UCSD-AML1 (cell line): ENCODE measurements around the gene CDH13.

Experiments used
- DNase-seq: peaks from one replicate; lab custom pipeline; 2025; ENCODE audit not compliant: unreplicated experiment; lab: John Stamatoyannopoulos, UW

Gene CDH13

GRCh38 chr16:83205896-83206295 lies 579.1 kb downstream of the CDH13 start:
- DNase-seq, result no peak

DNA sequence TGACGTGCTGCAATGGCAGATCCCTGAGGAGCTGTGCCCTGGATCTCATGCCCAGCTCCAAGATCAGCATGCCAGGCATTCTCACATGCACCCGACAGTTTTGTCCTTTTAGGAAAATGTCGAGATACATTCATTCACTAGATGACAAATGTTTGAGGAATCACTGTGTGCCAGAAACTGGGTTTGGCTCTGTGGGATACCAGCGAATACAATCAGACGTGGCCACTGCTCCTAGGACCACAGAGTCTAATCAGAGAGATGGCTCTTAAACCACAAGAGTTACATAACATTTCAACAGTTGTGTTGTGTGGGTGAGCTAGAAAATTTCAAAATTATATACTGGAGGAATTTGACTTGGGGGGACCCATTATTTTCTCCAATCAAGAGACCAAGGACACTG lies 579.7 kb downstream of the CDH13 start:
- DNase-seq, result no peak

- DNase-seq, result no peak
Measured at GRCh38 chr16:83211711-83212110, 584.9 kb downstream of the CDH13 start.

DNA sequence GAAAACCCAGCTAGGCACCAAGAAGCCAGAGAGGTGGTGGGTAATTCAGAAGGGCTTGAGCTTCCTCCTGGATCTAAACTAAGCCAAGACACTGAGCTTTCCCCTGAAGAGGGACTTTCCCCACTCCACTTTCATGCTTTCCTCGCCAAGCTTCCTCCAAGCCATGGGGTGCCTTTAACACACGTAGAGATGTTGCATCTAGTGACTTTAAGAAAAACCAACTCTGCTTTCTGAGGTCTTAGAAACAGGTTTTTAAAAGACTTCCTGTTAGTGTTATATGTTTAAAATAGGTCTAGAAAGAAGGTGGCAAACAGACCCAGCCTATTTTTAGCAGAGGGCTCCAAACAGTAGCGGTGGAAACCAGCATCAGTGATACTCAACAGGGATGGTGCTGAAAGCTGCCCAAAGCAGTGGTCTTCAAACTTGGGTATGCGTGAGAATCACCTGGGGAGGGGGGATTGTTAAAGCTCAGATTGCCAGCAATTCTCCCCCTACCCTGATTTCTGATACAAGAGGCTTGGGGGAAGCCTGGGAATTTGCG lies 585.6 kb downstream of the CDH13 start:
- no peak for DNase-seq

GRCh38 chr16:83214671-83215070 lies 587.9 kb downstream of the CDH13 start:
- DNase-seq, result no peak

DNA sequence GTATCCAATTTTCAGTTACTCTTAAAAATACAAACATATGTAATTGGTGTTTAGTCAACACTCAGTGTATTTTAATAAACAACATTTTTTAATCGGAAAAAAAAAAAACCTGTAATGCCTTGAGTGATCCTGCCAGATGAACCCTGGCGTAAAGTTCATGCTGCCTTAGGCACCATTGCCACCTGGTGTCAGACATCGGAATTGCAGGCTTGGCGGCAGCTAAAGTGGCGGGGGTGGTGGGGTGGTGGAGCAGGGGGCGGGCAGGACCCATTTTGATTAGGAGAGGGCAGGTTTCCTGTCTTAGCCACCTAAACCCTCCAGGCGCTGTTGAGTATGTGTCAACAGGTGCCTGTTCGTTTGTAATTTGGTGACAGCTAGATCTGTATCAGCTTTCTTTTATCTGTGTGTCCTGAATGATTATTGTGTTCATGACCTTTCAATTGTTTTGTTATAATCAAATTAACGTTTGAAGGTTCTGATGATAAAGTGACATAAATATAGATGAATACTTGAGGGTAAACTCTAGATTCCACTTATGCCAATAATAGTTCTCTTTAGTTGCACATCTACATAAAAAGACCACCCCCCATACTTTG lies 588.7 kb downstream of the CDH13 start:
- peak; percentile 22 for DNase-seq

GRCh38 chr16:83219285-83219684 lies 592.5 kb downstream of the CDH13 start:
- DNase-seq, result no peak

GRCh38 chr16:83220066-83220465 lies 593.3 kb downstream of the CDH13 start:
- DNase-seq, result no peak

DNA sequence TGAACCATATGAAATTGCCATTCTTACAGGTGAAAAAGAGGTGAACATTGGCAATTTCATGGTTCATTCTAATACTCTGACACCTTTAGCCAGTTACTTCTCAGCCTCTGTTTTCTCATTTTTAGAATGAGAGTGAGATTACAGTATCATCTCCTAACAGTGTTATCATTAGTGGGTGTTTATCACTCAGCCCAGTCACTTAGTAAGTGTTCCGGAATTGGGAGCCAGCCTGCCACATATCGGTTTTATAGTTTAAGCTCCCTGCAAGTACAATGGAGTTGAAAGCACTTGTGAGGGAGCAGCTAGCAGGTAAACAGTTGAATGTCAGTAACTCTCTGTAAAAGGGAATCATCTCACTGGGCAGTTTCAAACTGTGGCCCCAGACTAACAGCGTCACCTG lies 597.9 kb downstream of the CDH13 start:
- no peak for DNase-seq

DNA sequence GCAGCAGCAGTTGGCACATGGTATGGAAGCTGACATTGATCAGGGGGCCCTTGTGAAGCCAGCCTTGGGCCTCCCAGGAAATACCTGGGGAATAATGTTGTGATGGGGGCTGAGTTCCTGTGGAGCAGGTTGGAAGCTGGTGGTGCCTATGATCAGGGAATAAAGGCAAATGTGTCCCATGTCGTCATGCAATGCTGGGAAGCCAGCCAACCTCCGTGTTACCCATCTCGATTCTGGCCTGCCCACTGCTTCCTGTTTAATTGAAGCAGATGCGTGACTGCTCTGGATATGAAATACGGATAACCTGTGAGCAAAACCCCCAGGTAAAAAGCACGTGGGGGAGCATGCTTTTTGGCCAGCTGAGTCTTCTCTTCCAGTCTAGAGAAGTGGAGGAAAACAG lies 600.6 kb downstream of the CDH13 start:
- no peak for DNase-seq

- DNase-seq, result no peak
Measured at GRCh38 chr16:83231729-83232128, 605.0 kb downstream of the CDH13 start.

- DNase-seq, result no peak
Measured at GRCh38 chr16:83233153-83233552, 606.4 kb downstream of the CDH13 start.

- no peak for DNase-seq
Measured at GRCh38 chr16:83238949-83239691, 612.4 kb downstream of the CDH13 start.

DNA sequence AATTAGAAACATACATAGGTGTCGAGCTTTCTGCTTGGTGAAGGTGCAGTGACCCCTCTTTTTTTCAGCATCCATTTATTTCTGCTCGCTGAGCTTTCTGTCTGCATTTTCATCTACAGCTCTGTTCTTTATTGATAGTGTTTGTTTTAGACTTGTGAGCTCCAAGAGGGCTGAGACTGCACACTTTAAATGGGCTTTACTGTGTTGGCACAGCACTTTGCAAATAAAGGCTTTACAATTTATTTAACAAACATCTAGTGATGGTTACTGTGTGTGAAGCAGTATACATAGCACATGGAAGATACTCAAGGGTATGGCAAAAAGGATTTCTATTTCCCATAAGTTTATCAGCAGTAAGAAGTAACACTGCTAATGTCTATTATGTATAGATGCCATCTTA lies 617.3 kb downstream of the CDH13 start:
- no peak for DNase-seq

GRCh38 chr16:83245061-83245460 lies 618.3 kb downstream of the CDH13 start:
- DNase-seq, result no peak

GRCh38 chr16:83247767-83248372 lies 621.1 kb downstream of the CDH13 start:
- no peak for DNase-seq

DNA sequence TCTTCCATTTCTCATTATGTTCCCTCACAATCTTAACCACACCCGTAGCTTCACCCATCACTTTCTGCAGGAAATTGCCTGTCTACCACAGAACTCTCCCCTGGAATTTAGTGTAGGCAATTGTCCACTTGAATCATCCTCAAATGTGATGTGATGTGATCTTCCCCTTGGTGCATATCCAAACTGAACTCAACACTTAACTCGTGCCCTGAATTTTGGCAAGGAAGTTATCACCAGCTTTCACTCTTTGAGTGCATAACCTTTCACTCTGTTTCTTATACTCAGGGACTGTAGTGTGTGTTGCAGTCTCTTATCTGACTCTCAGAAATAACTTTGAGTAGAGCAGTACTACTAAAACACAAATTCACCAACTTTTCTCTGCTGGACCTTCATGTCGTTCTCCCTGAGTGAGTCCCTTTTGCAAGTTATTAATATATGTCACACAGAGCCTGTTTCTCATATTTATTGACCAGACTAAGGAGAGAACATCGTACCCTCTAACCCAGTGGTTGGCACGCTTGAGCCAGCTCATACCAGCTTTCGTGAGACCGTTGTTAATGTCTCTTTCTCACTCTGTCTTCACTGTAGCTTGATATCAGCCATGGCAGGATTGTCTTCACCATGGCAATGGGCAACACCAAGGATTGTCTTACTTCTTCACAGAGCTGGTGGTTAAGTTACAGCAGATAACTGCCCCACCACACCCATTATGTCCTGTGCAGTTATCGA lies 622.1 kb downstream of the CDH13 start:
- no peak for DNase-seq

DNA sequence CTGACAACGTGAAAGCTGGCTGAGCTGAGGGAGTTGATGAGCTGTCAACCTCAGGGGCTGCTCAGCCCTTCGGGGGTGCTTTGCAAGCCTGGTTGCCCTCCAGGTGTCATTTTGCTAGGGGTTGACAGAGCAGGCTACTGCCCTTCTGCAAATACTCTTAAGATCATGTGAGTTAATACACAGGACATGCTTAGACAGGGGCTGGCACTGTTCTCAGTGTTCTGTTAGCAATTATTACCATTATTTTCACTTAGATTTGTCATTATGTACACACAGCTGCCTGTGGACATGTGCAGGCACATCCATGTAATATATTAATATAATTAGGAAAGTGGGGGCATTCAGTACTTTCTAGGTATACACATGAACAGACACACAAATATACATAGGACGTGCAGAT lies 626.8 kb downstream of the CDH13 start:
- no peak for DNase-seq

GRCh38 chr16:83258366-83258928 lies 631.7 kb downstream of the CDH13 start:
- no peak for DNase-seq

DNA sequence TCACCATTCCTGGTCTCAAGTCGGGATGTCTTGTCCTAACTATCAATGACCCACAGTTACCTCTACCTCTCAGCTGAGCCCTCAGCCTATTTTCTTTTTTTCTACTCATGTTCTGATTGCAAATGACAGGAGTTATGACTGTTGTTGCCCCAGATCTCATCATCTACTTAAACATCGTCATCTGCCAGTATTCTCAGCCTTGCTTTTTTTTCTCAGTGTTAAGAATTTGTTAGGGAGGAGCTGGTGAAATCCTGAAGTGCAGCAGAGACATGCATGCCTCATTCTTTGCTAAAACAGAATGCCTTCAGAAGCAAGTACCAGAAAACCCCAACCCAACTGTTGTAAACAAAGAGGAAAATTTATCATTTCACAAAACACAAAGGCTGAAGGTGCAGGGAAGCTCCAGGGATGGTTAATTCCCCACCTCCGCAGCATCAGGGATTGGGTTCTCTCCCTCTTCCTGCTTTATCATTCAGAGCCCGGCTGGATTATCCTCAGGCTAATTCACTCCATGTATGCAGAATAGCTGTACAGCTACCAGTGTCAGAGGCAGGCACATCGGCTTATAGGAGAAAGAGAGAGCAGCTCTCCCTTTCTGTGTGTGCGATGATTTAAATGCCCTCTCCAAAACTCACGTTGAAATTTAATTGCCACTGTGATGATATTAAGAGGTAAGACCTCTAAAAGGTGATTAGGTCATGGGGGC lies 640.2 kb downstream of the CDH13 start:
- DNase-seq, result no peak

DNA sequence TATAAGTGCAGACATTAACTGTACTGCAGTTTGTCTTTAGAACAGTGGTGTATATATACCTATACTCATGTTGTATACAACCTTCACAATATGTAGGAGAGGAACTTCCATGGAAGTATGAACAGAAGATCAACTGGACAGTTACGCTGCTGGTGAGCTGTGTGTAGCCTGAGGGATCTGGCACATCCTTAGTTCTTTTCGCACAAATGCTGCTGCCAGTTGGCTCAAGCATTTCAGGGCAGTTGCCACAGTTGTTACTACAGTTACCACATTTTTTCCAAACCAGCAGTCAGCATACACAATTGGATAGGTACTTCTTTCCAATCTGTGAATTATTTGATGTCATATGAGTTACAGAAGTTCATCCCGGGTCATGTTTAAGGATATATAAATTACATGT lies 641.4 kb downstream of the CDH13 start:
- DNase-seq, result no peak
